H9 (cell line): ENCODE data around the gene ERCC2. TPM values are rescaled to one million over a fixed set of nuclear protein-coding genes. Genes with fewer than 3 reads are reported as not detected.

ENCODE experiments used
- DNase-seq: peaks from one replicate; pipeline ENCODE4 v3.0.0-alpha.2; 2017
- H2AFZ ChIP-seq: one replicate; pipeline ENCODE4 v1.6.1; 2013; ENCODE audit warnings: mild to moderate bottlenecking, low read length, control low read depth, moderate library complexity
- H2AK5ac ChIP-seq: 2 replicates; pipeline ENCODE4 v1.6.1; 2013; ENCODE audit warnings: low read length, control low read depth, mixed read lengths; ENCODE audit not compliant: insufficient read length
- H2BK120ac ChIP-seq: one replicate; pipeline ENCODE4 v1.6.1; 2013; ENCODE audit warnings: low read depth, mild to moderate bottlenecking, low read length, control low read depth, inconsistent platforms; ENCODE audit not compliant: poor library complexity, severe bottlenecking
- H2BK12ac ChIP-seq: 2 replicates; pipeline ENCODE4 v1.6.1; 2013; ENCODE audit warnings: low read length, control low read depth, mixed read lengths, low read depth; ENCODE audit not compliant: insufficient read length
- H2BK15ac ChIP-seq: 2 replicates; pipeline ENCODE4 v1.6.1; 2013; ENCODE audit warnings: low read depth, low read length, control low read depth
- H2BK20ac ChIP-seq: one replicate; pipeline ENCODE4 v1.6.1; 2013; ENCODE audit warnings: low read depth, mild to moderate bottlenecking, low read length, control low read depth, inconsistent platforms; ENCODE audit not compliant: poor library complexity, severe bottlenecking
- H2BK5ac ChIP-seq: 2 replicates; pipeline ENCODE4 v1.6.1; 2013; ENCODE audit warnings: low read length, control low read depth, mixed read lengths; ENCODE audit not compliant: insufficient read length
- H3K14ac ChIP-seq: 2 replicates; pipeline ENCODE4 v1.6.1; 2013; ENCODE audit warnings: low read length, control low read depth; ENCODE audit not compliant: insufficient read depth
- H3K18ac ChIP-seq: 2 replicates; pipeline ENCODE4 v1.6.1; 2013; ENCODE audit warnings: low read depth, mild to moderate bottlenecking, mixed read lengths, low read length, control low read depth; ENCODE audit not compliant: insufficient read length
- H3K23ac ChIP-seq: 2 replicates; pipeline ENCODE4 v1.6.1; 2013; ENCODE audit warnings: low read length, control low read depth, mixed read lengths, low read depth; ENCODE audit not compliant: insufficient read length
- H3K23me2 ChIP-seq: 2 replicates; pipeline ENCODE4 v1.6.1; 2013; ENCODE audit warnings: low read depth, mild to moderate bottlenecking, mixed read lengths, low read length, control low read depth; ENCODE audit not compliant: insufficient read length, poor library complexity, severe bottlenecking
- H3K27ac ChIP-seq: 2 replicates; pipeline ENCODE4 v1.5.1; 2013; ENCODE audit warnings: low read length, control low read depth, mixed read lengths, low read depth; ENCODE audit not compliant: insufficient read length
- H3K27me3 ChIP-seq: 2 replicates; pipeline ENCODE4 v1.6.1; 2013; ENCODE audit warnings: low read length, control low read depth, inconsistent platforms; ENCODE audit not compliant: insufficient read depth
- H3K4ac ChIP-seq: 2 replicates; pipeline ENCODE4 v1.6.1; 2013; ENCODE audit warnings: low read depth, mild to moderate bottlenecking, control low read depth, inconsistent platforms, low read length, moderate library complexity
- H3K4me1 ChIP-seq: 2 replicates; pipeline ENCODE4 v1.6.1; 2013; ENCODE audit warnings: low read length, control low read depth, inconsistent platforms; ENCODE audit not compliant: insufficient read depth
- H3K4me2 ChIP-seq: 2 replicates; pipeline ENCODE4 v1.6.1; 2013; ENCODE audit warnings: low read length, control low read depth, mixed read lengths; ENCODE audit not compliant: insufficient read length, insufficient read depth
- H3K56ac ChIP-seq: 2 replicates; pipeline ENCODE4 v1.6.1; 2013; ENCODE audit warnings: low read depth, mild to moderate bottlenecking, mixed read lengths, low read length, control low read depth; ENCODE audit not compliant: insufficient read length
- H3K79me1 ChIP-seq: 2 replicates; pipeline ENCODE4 v1.6.1; 2013; ENCODE audit warnings: low read depth, mild to moderate bottlenecking, moderate library complexity, low read length, control low read depth, inconsistent platforms; ENCODE audit not compliant: insufficient read depth, poor library complexity, severe bottlenecking
- H3K79me2 ChIP-seq: 2 replicates; pipeline ENCODE4 v1.6.1; 2013; ENCODE audit warnings: low read length, control low read depth, inconsistent platforms; ENCODE audit not compliant: insufficient read depth
- H3K9ac ChIP-seq: 2 replicates; pipeline ENCODE4 v1.6.1; 2013; ENCODE audit warnings: low read length, control low read depth, mixed read lengths; ENCODE audit not compliant: insufficient read length; ENCODE audit errors: extremely low read depth
- H3K9me3 ChIP-seq: one replicate; pipeline ENCODE4 v1.6.1; 2013; ENCODE audit warnings: low read depth, low read length, inconsistent platforms; ENCODE audit not compliant: control insufficient read depth
- H3T11ph ChIP-seq: one replicate; pipeline ENCODE4 v1.6.1; 2013; ENCODE audit warnings: mild to moderate bottlenecking, low read length, control low read depth, inconsistent platforms
- H4K20me1 ChIP-seq: one replicate; pipeline ENCODE4 v1.6.1; 2013; ENCODE audit not compliant: control insufficient read depth, insufficient read length, insufficient read depth
- H4K5ac ChIP-seq: 2 replicates; pipeline ENCODE4 v1.6.1; 2013; ENCODE audit warnings: low read depth, mild to moderate bottlenecking, mixed read lengths, low read length, control low read depth; ENCODE audit not compliant: insufficient read length
- H4K8ac ChIP-seq: replicated peaks from 2 replicates; pipeline ENCODE4 v1.6.1; 2013; ENCODE audit warnings: low read length, control low read depth, mixed read lengths, low read depth; ENCODE audit not compliant: insufficient read length
- H4K91ac ChIP-seq: 2 replicates; pipeline ENCODE4 v1.6.1; 2013; ENCODE audit warnings: low read depth, mild to moderate bottlenecking, moderate library complexity, mixed read lengths, low read length, control low read depth; ENCODE audit not compliant: insufficient read length
- H3K27ac Mint-ChIP-seq, 3 experiments: 2 replicates in 2 of 3; 3 replicates in 1 of 3; pipeline ENCODE4 v1.8.0; 2020 to 2021; ENCODE audit warnings: mixed read lengths in 3 of 3, mild to moderate bottlenecking in 1 of 3, moderate library complexity in 1 of 3
- H3K27me3 Mint-ChIP-seq: 2 replicates; pipeline ENCODE4 v1.8.0; 2021; ENCODE audit warnings: low read depth, mild to moderate bottlenecking, moderate library complexity, mixed read lengths
- H3K36me3 Mint-ChIP-seq, 3 experiments: 2 replicates in 2 of 3; 3 replicates in 1 of 3; pipeline ENCODE4 v1.8.0; 2020 to 2021; ENCODE audit warnings: low read depth in 3 of 3, mixed read lengths in 3 of 3; ENCODE audit not compliant: insufficient read depth in 1 of 3
- H3K4me1 Mint-ChIP-seq, 2 experiments: 2 replicates each; pipeline ENCODE4 v1.8.0; 2020; ENCODE audit warnings: mixed read lengths in 2 of 2
- H3K4me3 Mint-ChIP-seq, 2 experiments: 2 replicates in 1 of 2; 3 replicates in 1 of 2; pipeline ENCODE4 v1.8.0; 2020 to 2021; ENCODE audit warnings: mild to moderate bottlenecking in 2 of 2, mixed read lengths in 2 of 2, moderate library complexity in 1 of 2
- H3K9me3 Mint-ChIP-seq, 2 experiments: 2 replicates in 1 of 2; 3 replicates in 1 of 2; pipeline ENCODE4 v1.8.0; 2020; ENCODE audit warnings: mild to moderate bottlenecking in 2 of 2, mixed read lengths in 2 of 2, moderate library complexity in 1 of 2
- CTCF ChIP-seq: fragments of 200-600 bp; sonication (generic); conservative IDR thresholded peaks from 3 replicates; pipeline ENCODE4 v1.8.0; 2021; ENCODE audit warnings: antibody characterized with exemption, mild to moderate bottlenecking
- WGBS: extraction: QIAGEN DNeasy Blood & Tissue Kit; methylation state at CpG from one replicate; pipeline ENCODE4 v1.1.7; 2013; ENCODE audit warnings: missing lambda C conversion rate, low lambda C conversion rate, mixed read lengths; ENCODE audit not compliant: insufficient read length; ENCODE audit errors: extremely low coverage; 5-methylcytosine and 5-hydroxymethylcytosine counted together
- total RNA-seq: library from RNA; stranded (reverse); gene quantifications from 2 replicates; pipeline ENCODE4 v1.2.1, GENCODE V29; 2021

ERCC2 gene
- total RNA-seq, 1 experiment from 2014 or later: 98.7 TPM

- H3K27me3 Mint-ChIP-seq: peaks cover 4% of the 10 kb centered on the region; the same call in 1 of the 2 replicates
- H4K8ac ChIP-seq: no peak overlapping the region
- no peak overlapping the region for H2BK120ac ChIP-seq
- no peak overlapping the region for H4K91ac ChIP-seq
- no peak overlapping the region; a peak in 1 of 7 replicates for H3K27ac Mint-ChIP-seq
- H3K4me3 Mint-ChIP-seq: peak overlapping the region; percentile 99
- H3K14ac ChIP-seq: no peak overlapping the region
- H3K4me1 ChIP-seq: peaks cover 7% of the 10 kb centered on the region; the same call in 1 of the 2 replicates
- peak overlapping the region; percentile 93 for H3K4me2 ChIP-seq
- no peak for TF ChIP-seq CTCF
- no peak overlapping the region for H3K9ac ChIP-seq
- no peak for DNase-seq
- H3K36me3 Mint-ChIP-seq: peaks cover 2 to 6% (median 3%) of the 10 kb centered on the region in 3 experiments; a peak in 6 of 7 replicates
- no peak overlapping the region for H2AFZ ChIP-seq
- H3K79me2 ChIP-seq: no peaks in the 10 kb centered on the region; the same call in 1 of the 2 replicates
- H3K56ac ChIP-seq: no peak overlapping the region
- no peaks in the 10 kb centered on the region for H3K9me3 ChIP-seq
- H2BK5ac ChIP-seq: no peak overlapping the region
- no peaks in the 10 kb centered on the region; a peak in 1 of 5 replicates for H3K9me3 Mint-ChIP-seq
- no peak overlapping the region for H2BK15ac ChIP-seq
- H2BK12ac ChIP-seq: no peak overlapping the region
- peaks cover 26 to 34% of the 10 kb centered on the region in 2 experiments for H3K4me1 Mint-ChIP-seq
- H3K27ac ChIP-seq: no peak overlapping the region
- H3T11ph ChIP-seq: no peak overlapping the region
- no peaks in the 10 kb centered on the region for H3K27me3 ChIP-seq
- no peak overlapping the region for H2AK5ac ChIP-seq
- H3K18ac ChIP-seq: no peak overlapping the region
- H3K4ac ChIP-seq: no peak overlapping the region
- WGBS: no CpG with 5 or more reads among the region's 4 CpGs
- no peak overlapping the region for H2BK20ac ChIP-seq
- H3K79me1 ChIP-seq: no peaks in the 10 kb centered on the region
- no peak overlapping the region for H4K5ac ChIP-seq
- H3K23ac ChIP-seq: no peak overlapping the region
- H4K20me1 ChIP-seq: no peaks in the 10 kb centered on the region
- peaks cover 23% of the 10 kb centered on the region for H3K23me2 ChIP-seq
Measured at GRCh38 chr19:45403272-45403671, 32.9 kb upstream of the ERCC2 start.
